ENCODE results near the gene ATRNL1.

- TF ChIP-seq CTCF (IDR thresholded peaks at IDR 0.05) (peak in 3 of 4 experiments; percentile 33 to 55 (median 39)), POLR2AphosphoS5 (IDR thresholded peaks at IDR 0.05) (no peak)
Measured at GRCh38 chr10:115171392-115171960, 78.3 kb downstream of the ATRNL1 start.

Measured in prostate gland (tissue), 2 donors.